H9 (cell line): ENCODE measurements around the gene GP1BB. TPM values are rescaled to one million over a fixed set of nuclear protein-coding genes. Genes with fewer than 3 reads are reported as not detected.

Experiments
- DNase-seq: peaks from one replicate; pipeline ENCODE4 v3.0.0-alpha.2; 2017
- H2AFZ ChIP-seq: one replicate; pipeline ENCODE4 v1.6.1; 2013; ENCODE audit warnings: mild to moderate bottlenecking, low read length, control low read depth, moderate library complexity
- H2AK5ac ChIP-seq: 2 replicates; pipeline ENCODE4 v1.6.1; 2013; ENCODE audit warnings: low read length, control low read depth, mixed read lengths; ENCODE audit not compliant: insufficient read length
- H2BK120ac ChIP-seq: one replicate; pipeline ENCODE4 v1.6.1; 2013; ENCODE audit warnings: low read depth, mild to moderate bottlenecking, low read length, control low read depth, inconsistent platforms; ENCODE audit not compliant: poor library complexity, severe bottlenecking
- H2BK12ac ChIP-seq: 2 replicates; pipeline ENCODE4 v1.6.1; 2013; ENCODE audit warnings: low read length, control low read depth, mixed read lengths, low read depth; ENCODE audit not compliant: insufficient read length
- H2BK15ac ChIP-seq: 2 replicates; pipeline ENCODE4 v1.6.1; 2013; ENCODE audit warnings: low read depth, low read length, control low read depth
- H2BK20ac ChIP-seq: one replicate; pipeline ENCODE4 v1.6.1; 2013; ENCODE audit warnings: low read depth, mild to moderate bottlenecking, low read length, control low read depth, inconsistent platforms; ENCODE audit not compliant: poor library complexity, severe bottlenecking
- H2BK5ac ChIP-seq: 2 replicates; pipeline ENCODE4 v1.6.1; 2013; ENCODE audit warnings: low read length, control low read depth, mixed read lengths; ENCODE audit not compliant: insufficient read length
- H3K14ac ChIP-seq: 2 replicates; pipeline ENCODE4 v1.6.1; 2013; ENCODE audit warnings: low read length, control low read depth; ENCODE audit not compliant: insufficient read depth
- H3K18ac ChIP-seq: 2 replicates; pipeline ENCODE4 v1.6.1; 2013; ENCODE audit warnings: low read depth, mild to moderate bottlenecking, mixed read lengths, low read length, control low read depth; ENCODE audit not compliant: insufficient read length
- H3K23ac ChIP-seq: 2 replicates; pipeline ENCODE4 v1.6.1; 2013; ENCODE audit warnings: low read length, control low read depth, mixed read lengths, low read depth; ENCODE audit not compliant: insufficient read length
- H3K23me2 ChIP-seq: 2 replicates; pipeline ENCODE4 v1.6.1; 2013; ENCODE audit warnings: low read depth, mild to moderate bottlenecking, mixed read lengths, low read length, control low read depth; ENCODE audit not compliant: insufficient read length, poor library complexity, severe bottlenecking
- H3K27ac ChIP-seq: 2 replicates; pipeline ENCODE4 v1.5.1; 2013; ENCODE audit warnings: low read length, control low read depth, mixed read lengths, low read depth; ENCODE audit not compliant: insufficient read length
- H3K27me3 ChIP-seq: 2 replicates; pipeline ENCODE4 v1.6.1; 2013; ENCODE audit warnings: low read length, control low read depth, inconsistent platforms; ENCODE audit not compliant: insufficient read depth
- H3K4ac ChIP-seq: 2 replicates; pipeline ENCODE4 v1.6.1; 2013; ENCODE audit warnings: low read depth, mild to moderate bottlenecking, control low read depth, inconsistent platforms, low read length, moderate library complexity
- H3K4me1 ChIP-seq: 2 replicates; pipeline ENCODE4 v1.6.1; 2013; ENCODE audit warnings: low read length, control low read depth, inconsistent platforms; ENCODE audit not compliant: insufficient read depth
- H3K4me2 ChIP-seq: 2 replicates; pipeline ENCODE4 v1.6.1; 2013; ENCODE audit warnings: low read length, control low read depth, mixed read lengths; ENCODE audit not compliant: insufficient read length, insufficient read depth
- H3K56ac ChIP-seq: 2 replicates; pipeline ENCODE4 v1.6.1; 2013; ENCODE audit warnings: low read depth, mild to moderate bottlenecking, mixed read lengths, low read length, control low read depth; ENCODE audit not compliant: insufficient read length
- H3K79me1 ChIP-seq: 2 replicates; pipeline ENCODE4 v1.6.1; 2013; ENCODE audit warnings: low read depth, mild to moderate bottlenecking, moderate library complexity, low read length, control low read depth, inconsistent platforms; ENCODE audit not compliant: insufficient read depth, poor library complexity, severe bottlenecking
- H3K79me2 ChIP-seq: 2 replicates; pipeline ENCODE4 v1.6.1; 2013; ENCODE audit warnings: low read length, control low read depth, inconsistent platforms; ENCODE audit not compliant: insufficient read depth
- H3K9ac ChIP-seq: 2 replicates; pipeline ENCODE4 v1.6.1; 2013; ENCODE audit warnings: low read length, control low read depth, mixed read lengths; ENCODE audit not compliant: insufficient read length; ENCODE audit errors: extremely low read depth
- H3K9me3 ChIP-seq: one replicate; pipeline ENCODE4 v1.6.1; 2013; ENCODE audit warnings: low read depth, low read length, inconsistent platforms; ENCODE audit not compliant: control insufficient read depth
- H3T11ph ChIP-seq: one replicate; pipeline ENCODE4 v1.6.1; 2013; ENCODE audit warnings: mild to moderate bottlenecking, low read length, control low read depth, inconsistent platforms
- H4K20me1 ChIP-seq: one replicate; pipeline ENCODE4 v1.6.1; 2013; ENCODE audit not compliant: control insufficient read depth, insufficient read length, insufficient read depth
- H4K5ac ChIP-seq: 2 replicates; pipeline ENCODE4 v1.6.1; 2013; ENCODE audit warnings: low read depth, mild to moderate bottlenecking, mixed read lengths, low read length, control low read depth; ENCODE audit not compliant: insufficient read length
- H4K8ac ChIP-seq: replicated peaks from 2 replicates; pipeline ENCODE4 v1.6.1; 2013; ENCODE audit warnings: low read length, control low read depth, mixed read lengths, low read depth; ENCODE audit not compliant: insufficient read length
- H4K91ac ChIP-seq: 2 replicates; pipeline ENCODE4 v1.6.1; 2013; ENCODE audit warnings: low read depth, mild to moderate bottlenecking, moderate library complexity, mixed read lengths, low read length, control low read depth; ENCODE audit not compliant: insufficient read length
- H3K27ac Mint-ChIP-seq, 3 experiments: 2 replicates in 2 of 3; 3 replicates in 1 of 3; pipeline ENCODE4 v1.8.0; 2020 to 2021; ENCODE audit warnings: mixed read lengths in 3 of 3, mild to moderate bottlenecking in 1 of 3, moderate library complexity in 1 of 3
- H3K27me3 Mint-ChIP-seq: 2 replicates; pipeline ENCODE4 v1.8.0; 2021; ENCODE audit warnings: low read depth, mild to moderate bottlenecking, moderate library complexity, mixed read lengths
- H3K36me3 Mint-ChIP-seq, 3 experiments: 2 replicates in 2 of 3; 3 replicates in 1 of 3; pipeline ENCODE4 v1.8.0; 2020 to 2021; ENCODE audit warnings: low read depth in 3 of 3, mixed read lengths in 3 of 3; ENCODE audit not compliant: insufficient read depth in 1 of 3
- H3K4me1 Mint-ChIP-seq, 2 experiments: 2 replicates each; pipeline ENCODE4 v1.8.0; 2020; ENCODE audit warnings: mixed read lengths in 2 of 2
- H3K4me3 Mint-ChIP-seq, 2 experiments: 2 replicates in 1 of 2; 3 replicates in 1 of 2; pipeline ENCODE4 v1.8.0; 2020 to 2021; ENCODE audit warnings: mild to moderate bottlenecking in 2 of 2, mixed read lengths in 2 of 2, moderate library complexity in 1 of 2
- H3K9me3 Mint-ChIP-seq, 2 experiments: 2 replicates in 1 of 2; 3 replicates in 1 of 2; pipeline ENCODE4 v1.8.0; 2020; ENCODE audit warnings: mild to moderate bottlenecking in 2 of 2, mixed read lengths in 2 of 2, moderate library complexity in 1 of 2
- WGBS: extraction: QIAGEN DNeasy Blood & Tissue Kit; methylation state at CpG from one replicate; pipeline ENCODE4 v1.1.7; 2013; ENCODE audit warnings: missing lambda C conversion rate, low lambda C conversion rate, mixed read lengths; ENCODE audit not compliant: insufficient read length; ENCODE audit errors: extremely low coverage; 5-methylcytosine and 5-hydroxymethylcytosine counted together
- total RNA-seq: library from RNA; stranded (reverse); gene quantifications from 2 replicates; pipeline ENCODE4 v1.2.1, GENCODE V29; 2021
- TF ChIP-seq, protein P1 (sequence below): fragments of 200-600 bp; sonication (generic); conservative IDR thresholded peaks from 3 replicates; pipeline ENCODE4 v1.8.0; 2021; ENCODE audit warnings: antibody characterized with exemption, mild to moderate bottlenecking

The GP1BB gene
- total RNA-seq, 1 experiment from 2014 or later = 3.4 TPM

GRCh38 chr22:19766240-19766510 lies 42.8 kb downstream of the GP1BB start:
- DNase-seq = no peak
- WGBS = no CpG with 5 or more reads among the region's 36 CpGs
- H3K4me3 Mint-ChIP-seq = no peak overlapping the region

More at GRCh38 chr22:19766240-19766510, 42.8 kb downstream of the GP1BB start:
- H3K4me1 ChIP-seq = peaks cover 4% of the 10 kb centered on the region; the same call in 1 of the 2 replicates
- no peaks in the 10 kb centered on the region for H3K79me1 ChIP-seq
- H3K23ac ChIP-seq = no peak overlapping the region
- H3K4ac ChIP-seq = no peak overlapping the region
- no peak overlapping the region for H3T11ph ChIP-seq
- peaks cover 0 to 3% (median 0%) of the 10 kb centered on the region in 3 experiments; a peak in 2 of 7 replicates for H3K36me3 Mint-ChIP-seq
- no peaks in the 10 kb centered on the region for H3K79me2 ChIP-seq
- H4K8ac ChIP-seq = no peak overlapping the region
- H4K91ac ChIP-seq = no peak overlapping the region
- no peak overlapping the region for H2BK5ac ChIP-seq
- H3K4me1 Mint-ChIP-seq = peaks cover 6 to 41% of the 10 kb centered on the region in 2 experiments
- H3K27me3 Mint-ChIP-seq = peaks cover 93% of the 10 kb centered on the region
- H3K9me3 Mint-ChIP-seq = peaks cover 2 to 3% of the 10 kb centered on the region in 2 experiments; a peak in 1 of 5 replicates
- H3K27ac ChIP-seq = no peak overlapping the region
- peaks cover 3% of the 10 kb centered on the region for H4K20me1 ChIP-seq
- no peaks in the 10 kb centered on the region for H3K9me3 ChIP-seq
- TF ChIP-seq, protein P1, sequence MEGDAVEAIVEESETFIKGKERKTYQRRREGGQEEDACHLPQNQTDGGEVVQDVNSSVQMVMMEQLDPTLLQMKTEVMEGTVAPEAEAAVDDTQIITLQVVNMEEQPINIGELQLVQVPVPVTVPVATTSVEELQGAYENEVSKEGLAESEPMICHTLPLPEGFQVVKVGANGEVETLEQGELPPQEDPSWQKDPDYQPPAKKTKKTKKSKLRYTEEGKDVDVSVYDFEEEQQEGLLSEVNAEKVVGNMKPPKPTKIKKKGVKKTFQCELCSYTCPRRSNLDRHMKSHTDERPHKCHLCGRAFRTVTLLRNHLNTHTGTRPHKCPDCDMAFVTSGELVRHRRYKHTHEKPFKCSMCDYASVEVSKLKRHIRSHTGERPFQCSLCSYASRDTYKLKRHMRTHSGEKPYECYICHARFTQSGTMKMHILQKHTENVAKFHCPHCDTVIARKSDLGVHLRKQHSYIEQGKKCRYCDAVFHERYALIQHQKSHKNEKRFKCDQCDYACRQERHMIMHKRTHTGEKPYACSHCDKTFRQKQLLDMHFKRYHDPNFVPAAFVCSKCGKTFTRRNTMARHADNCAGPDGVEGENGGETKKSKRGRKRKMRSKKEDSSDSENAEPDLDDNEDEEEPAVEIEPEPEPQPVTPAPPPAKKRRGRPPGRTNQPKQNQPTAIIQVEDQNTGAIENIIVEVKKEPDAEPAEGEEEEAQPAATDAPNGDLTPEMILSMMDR = no peak
- no peak overlapping the region for H3K4me2 ChIP-seq
- peaks cover 70% of the 10 kb centered on the region for H3K27me3 ChIP-seq
- H2AFZ ChIP-seq = no peak overlapping the region
- no peak overlapping the region for H2AK5ac ChIP-seq
- no peak overlapping the region for H2BK15ac ChIP-seq
- no peak overlapping the region for H2BK12ac ChIP-seq
- no peak overlapping the region for H3K14ac ChIP-seq
- H3K27ac Mint-ChIP-seq = no peak overlapping the region
- H3K9ac ChIP-seq = no peak overlapping the region
- H3K56ac ChIP-seq = no peak overlapping the region
- peaks cover 4% of the 10 kb centered on the region for H3K23me2 ChIP-seq
- no peak overlapping the region for H4K5ac ChIP-seq
- H3K18ac ChIP-seq = no peak overlapping the region
- no peak overlapping the region for H2BK120ac ChIP-seq
- no peak overlapping the region for H2BK20ac ChIP-seq
